Left lobe of liver (tissue), 2 donors: ENCODE results near the gene SOS1. TPM values are rescaled to one million over a fixed set of nuclear protein-coding genes. Genes with fewer than 3 reads are reported as not detected.
"Not testable (repeated sequence)": the region's sequence is repeated elsewhere in the genome, so short reads cannot be mapped to it uniquely, and the experiment has no call there.

Source experiments
- ATAC-seq: fragments of 200-7000 bp; cut with Tn5 transposase; one replicate; pipeline ENCODE4 v1.9.1; 2020; ENCODE audit warnings: mild to moderate bottlenecking, moderate library complexity
- DNase-seq: peaks from one replicate; pipeline ENCODE4 v3.0.0-alpha.2; 2020; ENCODE audit warnings: low spot score
- total RNA-seq: library from RNA; stranded (reverse); gene quantifications from one replicate; pipeline ENCODE4 v1.2.1, GENCODE V29; 2021
- donor health status: DM: no; HTN: no; CAD: no; lungs with moderate emphysema.
- donor health status: DM: no; HTN: yes; CAD: no.

Gene SOS1
- 14.1 TPM for total RNA-seq

DNA sequence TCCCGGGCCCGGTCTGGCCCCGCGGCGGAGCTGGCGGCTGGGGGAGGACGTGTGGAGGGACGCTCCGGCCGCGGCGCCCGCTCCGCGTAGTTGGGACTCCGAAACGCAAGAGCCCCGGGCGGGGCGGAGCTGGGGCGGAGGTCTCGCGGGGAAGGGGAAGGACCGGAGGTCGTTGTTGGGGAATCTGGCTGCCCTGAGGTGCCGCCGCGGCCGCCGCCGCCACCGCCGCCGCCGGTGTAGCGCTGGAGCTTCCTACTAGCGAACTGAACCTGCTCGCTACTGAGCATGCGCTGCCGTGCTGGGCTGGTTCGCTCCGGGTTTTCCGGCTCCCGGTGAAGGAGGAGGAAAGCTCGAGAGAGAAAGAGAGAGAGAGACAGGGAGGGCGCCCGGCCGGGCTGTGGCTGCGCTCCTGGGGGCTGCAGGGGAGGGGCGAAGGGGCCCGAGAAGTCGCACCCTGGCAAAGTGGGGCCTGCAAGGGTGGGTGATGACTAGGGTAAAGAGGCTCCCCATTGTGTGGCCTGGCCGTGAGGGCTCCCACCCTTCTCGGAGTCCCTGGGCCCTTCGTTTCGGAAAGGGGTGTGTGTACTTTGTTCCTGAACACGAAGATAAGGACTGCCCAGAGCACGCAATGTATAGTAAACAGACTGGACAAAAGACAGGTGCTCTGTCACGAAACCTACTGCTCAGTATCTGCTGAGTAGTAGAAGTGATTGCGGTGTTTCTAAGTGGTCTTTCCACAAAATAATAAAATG is at the start of gene SOS1:
TSS of gene SOS1 (minus strand) at position 281 of the 752 bp plus-strand sequence. CDS start 629 bp downstream, outside the sequence.
- peak; percentile 76 for ATAC-seq
- DNase-seq, result peak; percentile 97

DNA sequence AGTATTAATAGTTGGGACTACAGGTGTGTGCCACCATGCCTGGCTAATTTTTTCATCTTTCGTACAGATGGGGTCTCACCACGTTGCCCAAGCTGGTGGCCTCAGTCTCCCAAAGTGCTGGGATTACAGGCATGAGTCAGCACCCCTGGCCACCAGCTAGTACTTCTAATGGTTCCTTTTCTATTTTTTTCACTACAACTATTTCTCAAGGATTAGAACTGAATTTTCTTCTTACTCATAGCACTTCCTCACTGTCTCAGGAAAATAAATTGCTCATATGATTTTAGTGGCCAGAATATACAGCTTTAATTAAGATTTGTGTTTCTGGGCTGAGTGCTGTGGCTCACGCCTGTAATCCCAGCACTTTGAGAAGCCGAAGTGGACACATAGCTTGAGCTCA is 43.2 kb upstream of the SOS1 start:
- ATAC-seq, result no peak
- DNase-seq, result no peak

DNA sequence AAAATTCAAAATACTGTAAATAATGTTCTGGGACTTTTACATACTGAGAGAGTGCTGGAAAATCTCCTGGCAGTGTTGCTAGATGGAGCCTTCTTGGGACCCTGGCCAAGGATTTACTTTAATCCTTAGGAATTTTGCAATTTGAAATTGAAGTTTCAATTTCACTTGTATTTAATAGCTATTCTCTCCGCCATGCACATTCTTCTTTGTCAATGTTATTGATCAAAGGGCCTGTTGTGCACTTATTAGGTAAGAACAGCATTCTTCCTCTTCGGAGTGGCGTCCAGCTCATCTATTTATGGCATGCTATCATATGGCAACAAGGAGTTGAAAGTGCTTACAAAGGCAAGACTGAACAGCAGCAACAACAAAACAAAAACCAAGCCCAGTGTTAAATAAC is 40.1 kb upstream of the SOS1 start:
- no peak for ATAC-seq

DNA sequence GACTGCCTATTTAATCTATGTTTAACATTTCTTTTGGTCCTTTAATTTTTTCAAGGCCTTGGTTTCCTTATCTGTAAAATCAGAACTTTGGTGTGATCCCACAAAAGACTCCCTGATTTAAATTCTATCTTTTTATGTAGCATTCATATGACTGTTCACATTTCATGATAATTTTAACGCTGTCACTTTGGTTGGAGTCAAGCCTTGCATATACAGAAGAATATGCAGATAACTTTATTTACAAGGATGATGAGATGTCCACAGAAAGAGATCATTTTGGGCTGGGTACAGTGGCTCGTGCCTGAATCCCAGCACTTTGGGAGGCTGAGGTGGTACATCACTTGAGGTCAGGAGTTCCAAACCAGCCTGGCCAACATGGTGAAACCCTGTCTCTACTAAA is 38.4 kb upstream of the SOS1 start:
- DNase-seq (no peak), ATAC-seq (no peak)

More for the DNA sequence above, 40.1 kb upstream of the SOS1 start:
- DNase-seq, result no peak

DNA sequence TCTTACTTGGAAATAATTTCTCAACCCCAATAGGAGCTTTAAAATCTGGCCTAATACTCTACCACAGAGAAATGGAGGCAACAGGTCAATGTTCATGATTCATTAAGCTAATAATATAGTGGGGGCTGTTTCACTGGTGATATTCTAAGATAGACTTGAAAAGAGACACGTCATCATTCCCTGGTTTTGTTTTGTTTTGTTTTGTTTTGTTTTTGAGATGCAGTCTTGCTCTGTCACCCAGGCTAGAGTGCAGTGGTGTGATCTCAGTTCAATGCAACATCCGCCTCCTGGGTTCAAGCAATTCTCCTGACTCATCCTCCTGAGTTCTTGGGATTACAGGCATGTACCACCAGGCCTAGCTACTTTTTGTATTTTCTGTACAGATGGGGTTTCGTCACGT is 37.5 kb upstream of the SOS1 start:
- DNase-seq, result no peak
- no peak for ATAC-seq

DNA sequence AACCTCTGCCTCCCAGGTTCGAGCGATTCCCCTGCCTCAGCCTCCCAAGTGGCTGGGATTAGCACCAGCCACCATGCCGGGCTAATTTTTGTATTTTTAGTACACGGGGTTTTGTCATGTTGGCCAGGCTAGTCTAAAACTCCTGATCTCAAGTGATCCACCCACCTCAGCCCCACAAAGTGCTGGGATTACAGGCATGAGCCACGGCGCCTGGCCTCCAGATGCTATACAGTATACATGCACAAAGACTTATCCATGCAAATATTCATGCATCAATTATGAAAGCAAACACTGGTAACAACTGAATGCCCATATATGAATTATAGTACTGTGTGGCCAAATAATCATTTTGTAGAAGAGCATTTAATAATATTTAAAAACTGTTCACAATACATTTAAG is 36.0 kb upstream of the SOS1 start:
- ATAC-seq, result no peak
- DNase-seq, result no peak

DNA sequence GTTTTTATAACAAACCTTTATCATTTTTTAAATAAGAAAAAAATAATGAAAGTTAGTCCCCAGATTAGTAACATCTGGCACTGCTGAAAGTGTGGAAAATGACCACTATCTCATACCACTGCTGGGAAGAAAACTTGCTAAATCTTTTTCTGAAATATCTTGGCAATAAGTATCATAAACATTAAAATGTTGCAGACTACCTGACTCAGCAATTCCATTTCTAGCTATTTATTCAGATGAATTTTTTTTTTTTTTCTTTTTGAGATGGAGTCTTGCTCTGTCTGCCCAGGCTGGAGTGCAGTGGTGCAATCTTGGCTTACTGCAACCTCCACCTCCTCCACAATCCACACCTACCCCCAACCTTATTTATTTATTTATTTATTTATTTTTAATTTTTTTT is 35.3 kb upstream of the SOS1 start:
- DNase-seq (no peak), ATAC-seq (no peak)

DNA sequence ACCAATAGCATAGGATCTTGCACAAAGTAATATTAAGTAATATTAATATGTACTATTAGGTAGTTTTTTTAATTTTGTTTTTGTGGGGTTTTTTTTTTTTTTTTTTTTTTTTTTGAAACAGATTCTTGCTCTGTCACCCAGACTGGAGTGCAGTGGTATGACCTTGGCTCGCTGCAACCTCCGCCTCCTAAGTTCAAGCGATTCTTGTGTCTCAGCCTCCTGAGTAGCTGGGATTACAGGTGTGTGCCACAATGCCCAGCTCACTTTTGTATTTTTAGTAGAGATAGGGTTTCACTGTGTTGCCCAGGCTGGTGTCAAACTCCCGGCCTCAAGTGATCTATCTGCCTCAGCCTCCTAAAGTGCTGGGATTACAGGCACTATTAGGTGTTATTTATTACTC is 34.7 kb upstream of the SOS1 start:
- ATAC-seq, DNase-seq: not testable (repeated sequence)

DNA sequence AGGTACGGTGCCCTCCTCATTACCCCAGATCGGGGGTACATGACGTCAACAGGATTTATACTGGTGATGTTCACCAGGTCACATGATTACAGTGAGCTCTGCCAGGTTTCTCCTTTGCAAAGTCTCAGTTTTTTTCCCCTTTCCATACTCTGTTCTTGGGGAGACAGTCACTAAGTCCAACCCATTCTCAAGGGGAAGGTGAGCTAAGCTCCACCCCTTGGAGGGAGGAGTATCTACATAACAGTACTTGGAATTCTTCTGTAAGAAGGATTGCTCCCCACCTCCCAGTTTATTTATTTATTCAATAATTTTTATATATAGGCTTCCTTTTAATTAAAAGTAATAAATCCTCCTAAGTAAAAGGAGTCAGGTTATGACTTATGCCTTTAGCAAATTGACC is 34.1 kb upstream of the SOS1 start:
- ATAC-seq (no peak), DNase-seq (no peak)

DNA sequence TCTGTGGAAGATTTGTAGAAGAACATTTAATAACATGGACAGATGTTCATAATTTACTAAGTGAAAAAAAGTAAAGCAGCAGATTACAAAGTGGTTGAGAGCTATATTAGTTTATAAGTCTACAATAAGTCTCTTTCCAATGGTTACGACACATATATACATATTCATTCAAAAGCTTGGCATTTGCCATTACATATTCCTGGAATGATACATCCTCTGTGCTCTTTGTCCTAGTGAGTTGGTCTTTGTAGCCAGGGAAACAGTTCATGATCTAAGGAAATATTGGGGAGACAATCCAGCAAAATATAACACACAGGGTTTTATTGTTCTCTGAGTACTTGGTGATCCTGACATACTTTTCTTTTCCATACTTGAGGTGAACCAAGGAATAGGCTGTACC is 32.5 kb upstream of the SOS1 start:
- ATAC-seq (no peak), DNase-seq (no peak)

DNA sequence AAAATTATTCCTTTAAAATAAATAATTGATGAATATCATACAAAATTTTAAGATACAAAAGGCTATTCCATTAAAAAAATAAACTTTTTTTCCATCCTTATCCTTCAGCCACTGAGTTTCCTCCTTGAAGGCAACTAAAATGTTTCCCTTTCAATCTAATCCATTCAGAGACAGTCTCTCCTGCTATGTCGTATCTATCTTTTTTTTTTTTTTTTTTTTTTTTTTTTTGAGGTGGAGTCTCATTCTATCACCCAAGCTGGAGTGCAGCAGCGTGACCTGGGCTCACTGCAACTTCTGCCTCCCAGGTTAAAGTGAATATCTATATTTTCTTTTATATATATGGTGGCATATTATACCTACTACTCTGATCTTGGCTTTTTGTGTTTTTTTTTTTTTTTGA is 31.7 kb upstream of the SOS1 start:
- ATAC-seq, result no peak
- DNase-seq, result no peak

DNA sequence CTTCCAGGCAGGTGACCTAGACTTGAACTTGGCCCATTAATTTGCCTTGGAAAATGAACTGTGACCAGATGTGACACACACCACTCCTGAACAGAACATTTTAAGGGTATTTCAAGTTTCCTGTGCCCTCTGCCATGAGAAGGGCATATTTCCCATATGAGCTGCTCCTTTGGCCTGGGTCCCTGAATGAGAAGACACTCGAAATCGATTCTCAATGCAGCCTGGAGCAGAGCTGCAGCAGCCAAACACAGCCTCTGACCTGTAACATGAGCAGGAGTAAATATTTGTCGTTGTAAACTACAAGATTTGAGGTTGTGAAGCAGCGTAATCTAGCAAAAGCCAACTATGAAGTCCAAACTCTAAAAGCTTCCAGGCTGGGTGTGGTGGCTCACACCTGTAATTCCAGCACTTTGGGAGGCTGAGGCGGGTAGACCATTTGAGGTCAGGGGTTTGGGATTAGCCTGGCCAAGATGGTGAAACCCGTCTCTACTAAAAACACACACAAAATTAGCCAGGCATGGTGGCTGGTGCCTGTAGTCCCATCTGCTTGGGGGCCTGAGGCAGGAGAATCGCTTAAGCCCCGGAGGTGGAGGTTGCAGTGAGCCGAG is 30.1 kb upstream of the SOS1 start:
- ATAC-seq, result peak; percentile 92
- no peak for DNase-seq

DNA sequence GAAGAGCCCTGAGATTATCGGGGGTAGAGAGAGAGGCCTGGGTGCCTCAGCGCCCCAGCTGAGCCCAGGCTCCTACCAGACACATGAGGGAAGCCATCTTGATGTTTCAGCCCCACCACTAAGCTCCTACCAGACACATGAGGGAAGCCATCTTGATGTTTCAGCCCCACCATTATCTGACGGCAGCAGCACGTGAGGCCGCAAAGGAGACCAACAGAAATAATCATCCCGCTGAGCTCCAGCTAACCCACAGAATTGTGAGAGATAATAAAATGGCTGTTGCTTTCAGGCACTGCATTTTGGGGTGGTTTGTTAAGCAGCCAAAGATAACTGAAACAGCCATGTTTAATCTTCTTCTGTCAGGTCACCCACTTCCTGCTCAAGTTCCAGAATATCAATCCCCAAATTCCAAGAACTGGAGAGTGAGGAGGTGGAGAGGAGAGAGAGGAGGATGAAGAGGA is 29.3 kb upstream of the SOS1 start:
- no peak for ATAC-seq
- DNase-seq, result no peak

DNA sequence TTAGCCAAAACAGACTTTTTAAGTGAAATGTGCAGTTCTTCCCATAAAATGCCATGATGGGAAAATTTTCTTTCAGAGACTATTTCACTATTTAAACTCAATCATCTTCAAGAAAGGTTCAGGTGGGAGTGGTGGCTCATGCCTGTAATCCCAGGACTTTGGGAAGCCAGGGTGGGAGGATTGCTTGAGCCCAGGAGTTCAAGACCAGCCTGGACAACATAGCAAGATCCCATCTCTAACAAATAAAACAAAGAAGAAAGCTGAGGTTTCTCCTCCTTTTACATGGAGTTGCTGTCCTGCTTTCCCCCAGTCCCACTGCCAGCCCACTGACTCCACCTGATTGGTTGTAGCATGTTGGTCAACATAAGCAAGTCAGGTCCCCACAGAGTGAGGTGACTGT is 25.8 kb upstream of the SOS1 start:
- no peak for ATAC-seq
- DNase-seq, result no peak

DNA sequence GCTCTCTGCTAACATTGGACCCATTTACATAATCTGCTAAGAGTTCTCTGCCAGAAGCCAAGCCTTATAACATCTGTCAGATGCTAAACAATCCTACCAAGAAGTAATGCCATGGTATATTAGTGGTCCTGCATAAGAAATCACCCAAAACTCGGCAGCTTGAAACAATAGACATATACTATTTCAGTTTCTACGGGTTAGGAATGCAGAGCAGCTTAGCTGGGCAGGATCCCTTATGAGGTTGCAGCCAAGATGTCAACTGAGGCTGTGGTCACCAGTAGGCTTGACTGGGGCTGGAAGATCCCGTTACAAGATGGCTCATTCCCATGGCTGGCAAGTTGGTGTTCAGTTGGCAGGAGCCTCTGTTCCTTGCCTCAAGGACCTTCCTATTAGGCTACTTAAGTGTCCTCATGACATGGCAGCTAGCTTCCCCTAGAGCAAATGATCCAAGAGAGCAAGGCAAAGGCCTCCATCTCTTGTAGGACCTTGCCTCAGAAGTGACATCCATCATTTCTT is 25.1 kb upstream of the SOS1 start:
- no peak for ATAC-seq

DNA sequence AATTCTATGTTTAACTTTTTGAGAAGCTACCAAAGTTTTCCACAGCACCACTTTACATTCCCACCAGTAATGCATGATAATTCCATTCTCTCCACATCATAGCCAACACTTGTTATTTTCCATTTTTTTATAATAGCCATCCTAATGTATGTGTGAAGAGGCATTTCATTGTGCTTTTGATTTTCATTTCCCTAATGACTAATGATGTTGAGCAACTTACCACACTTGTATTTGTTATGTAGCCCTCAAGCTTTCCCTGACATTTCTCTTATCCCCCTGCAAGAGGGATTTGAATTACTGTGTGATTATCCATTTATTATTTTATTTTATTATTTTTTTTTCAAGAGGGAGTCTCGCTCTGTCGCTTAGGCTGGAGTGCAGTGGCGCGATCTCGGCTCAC is 23.6 kb upstream of the SOS1 start:
- no peak for DNase-seq
- no peak for ATAC-seq

More for the DNA sequence above, 25.1 kb upstream of the SOS1 start:
- DNase-seq, result no peak

DNA sequence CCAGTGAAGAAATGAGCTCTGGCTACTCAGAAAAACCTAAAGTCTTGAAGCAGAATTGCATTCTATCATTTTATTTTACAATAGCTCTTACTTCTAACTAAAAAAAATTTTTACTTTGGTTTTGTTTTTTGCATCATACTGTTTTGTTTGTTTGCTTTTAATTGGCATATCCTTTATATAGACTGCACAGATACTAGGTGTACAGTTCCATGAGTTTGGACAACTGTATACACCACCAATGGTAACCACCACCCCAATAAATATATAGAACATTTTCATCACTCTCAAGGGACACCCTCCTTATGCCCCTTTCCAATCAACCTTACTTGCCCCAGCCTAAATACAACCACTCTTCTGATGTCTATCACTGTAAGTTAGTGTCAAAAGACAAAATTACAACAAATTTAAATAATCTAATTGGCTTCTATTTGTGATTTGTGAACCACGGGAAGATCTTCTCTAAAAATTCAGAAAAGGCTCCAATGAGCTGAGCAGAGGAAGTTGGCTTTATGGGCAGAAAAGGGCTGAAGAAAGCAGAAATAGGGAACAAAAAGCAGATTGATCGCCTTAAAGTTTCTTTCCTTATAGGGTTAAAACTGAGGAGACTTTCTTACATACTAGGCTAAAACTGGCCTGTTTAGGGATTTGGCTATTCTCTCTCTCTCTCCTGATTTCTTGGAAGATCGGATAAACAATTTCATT is 22.2 kb upstream of the SOS1 start:
- no peak for ATAC-seq
- DNase-seq, result no peak

DNA sequence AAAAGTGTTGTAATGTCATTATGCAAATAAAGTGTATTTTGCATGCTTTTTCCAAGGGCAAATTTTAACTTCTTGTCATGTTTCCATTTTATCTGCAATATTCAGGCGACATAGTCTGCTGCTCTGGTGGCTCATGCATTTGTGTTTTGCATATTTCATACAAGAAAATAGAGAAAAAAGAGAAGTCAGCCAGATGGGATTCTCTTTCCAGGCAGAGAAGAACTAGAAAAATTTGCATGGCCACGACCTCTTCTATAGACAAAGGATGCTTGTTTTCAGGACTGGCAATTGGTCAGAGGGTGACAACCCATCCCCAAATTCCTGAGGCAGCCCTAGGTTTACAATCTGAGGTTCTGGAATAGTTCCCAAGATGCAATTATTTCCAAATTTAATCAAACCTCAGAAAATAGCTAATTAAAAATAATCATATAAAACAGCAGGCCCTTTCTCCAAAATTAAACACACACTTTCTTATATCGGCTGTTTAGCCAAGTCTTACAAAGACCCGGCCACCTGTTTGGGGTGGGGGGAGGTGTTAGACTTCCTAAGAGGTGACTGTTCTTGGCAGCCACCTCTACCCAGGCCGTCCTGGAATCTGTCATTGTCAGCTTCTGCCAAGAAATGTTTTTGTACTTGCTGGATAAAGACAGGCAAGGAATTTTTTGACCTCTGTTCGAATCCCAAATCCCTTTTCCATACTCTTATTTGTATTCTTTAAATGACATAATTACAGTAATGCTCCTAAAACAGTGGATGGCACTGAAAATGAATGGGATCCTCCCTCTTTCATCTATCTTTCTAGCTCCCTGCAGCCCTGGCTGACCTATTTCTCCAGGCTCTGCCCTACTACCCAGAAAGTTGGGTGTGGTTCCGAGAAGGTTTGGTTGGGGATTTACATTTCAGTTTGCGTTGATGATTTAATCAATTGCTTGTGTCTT is 20.8 kb upstream of the SOS1 start:
- peak; percentile 50 for ATAC-seq
- no peak for DNase-seq

DNA sequence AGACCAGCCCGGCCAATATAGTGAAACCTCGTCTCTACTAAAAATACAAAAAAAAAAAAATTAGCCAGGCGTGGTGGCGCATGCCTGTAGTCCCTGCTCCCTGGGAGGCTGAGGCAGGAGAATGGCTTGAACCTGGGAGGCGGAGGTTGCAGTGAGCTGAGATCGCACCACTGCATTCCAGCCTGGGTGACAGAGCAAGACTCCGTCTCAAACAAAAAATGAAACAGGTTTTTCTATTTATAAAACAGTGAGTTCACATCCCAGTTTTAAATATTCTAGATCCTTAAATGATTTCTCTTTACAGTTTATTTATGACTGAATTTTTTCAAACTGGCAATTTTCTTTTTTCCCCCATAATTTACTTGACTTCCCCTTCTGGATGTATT is 20.1 kb upstream of the SOS1 start:
- DNase-seq, ATAC-seq: not testable (repeated sequence)

DNA sequence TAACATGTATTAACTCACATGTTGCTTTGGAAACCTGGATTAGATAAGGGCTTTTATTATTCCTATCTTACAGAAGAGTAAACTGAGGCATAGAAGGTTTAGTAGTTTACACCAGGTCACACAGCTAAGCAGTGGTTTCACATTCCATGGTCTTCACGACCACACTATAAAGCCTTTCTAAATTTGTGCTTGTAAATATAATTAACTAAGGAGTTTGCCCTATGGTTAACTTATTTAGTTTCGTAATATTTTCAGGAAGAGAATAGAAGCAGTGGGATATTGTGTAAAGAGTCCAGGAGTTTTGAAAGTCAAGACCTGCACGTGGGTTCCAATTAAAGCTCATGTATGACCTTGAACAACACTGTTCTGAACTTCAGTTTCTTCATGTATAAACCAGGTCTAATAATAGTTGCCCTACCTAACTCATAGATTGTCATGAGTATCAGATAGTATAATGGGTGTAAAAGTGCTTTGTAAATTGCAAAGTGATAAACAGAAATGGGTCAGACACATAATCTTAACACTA is 19.5 kb upstream of the SOS1 start:
- ATAC-seq (peak; percentile 58), DNase-seq (no peak)
